Measurements from ENCODE around the gene DNLZ. TPM values are rescaled to one million over a fixed set of nuclear protein-coding genes. Genes with fewer than 3 reads are reported as not detected.
A peak's percentile ranks its signal among the peaks of the same experiment; 100 is the strongest.

DNLZ gene
- total and polyA plus RNA-seq, 5 experiments from 2014 or later = 32.8 to 58.1 (median 51.6) TPM

GRCh38 chr9:136380381-136380780 lies 16.8 kb upstream of the DNLZ start:
- no peak overlapping the region for H3K4me3 Mint-ChIP-seq
- no peak overlapping the region for H3K27ac Mint-ChIP-seq
- DNase-seq = no peak
- peaks cover 7 to 12% (median 9%) of the 10 kb centered on the region in 4 donors for H3K4me1 Mint-ChIP-seq
- no peaks in the 10 kb centered on the region for H3K9me3 Mint-ChIP-seq
- H3K27me3 Mint-ChIP-seq = no peaks in the 10 kb centered on the region
- peaks cover 0 to 29% (median 7%) of the 10 kb centered on the region in 3 donors for H3K36me3 Mint-ChIP-seq
- POLR2A ChIA-PET = interaction anchor here (1.3 kb wide), 1 partner anchor 17 kb away, joined by 4 read pairs; the partner anchor contains the start of gene DNLZ
- no peak for ATAC-seq

DNA sequence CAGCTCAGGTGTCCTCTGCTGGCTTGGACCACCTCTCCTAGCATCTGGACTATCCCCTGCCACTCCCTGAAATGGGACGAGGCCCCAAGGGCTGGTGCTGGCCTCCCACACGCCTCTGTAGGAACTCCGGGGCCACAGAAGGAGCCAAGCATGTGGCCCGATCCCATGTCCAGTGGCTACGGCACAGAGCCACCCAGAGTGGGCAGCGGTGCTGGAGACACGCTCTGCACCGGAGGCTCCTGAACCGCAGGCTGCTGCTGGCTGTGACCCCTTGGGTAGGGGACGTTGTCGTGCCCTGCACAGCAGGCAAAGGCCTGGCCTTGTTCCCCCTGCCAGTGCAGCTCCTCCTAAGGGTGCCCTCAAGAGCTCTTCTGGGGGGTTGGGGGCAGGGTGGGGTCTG lies 16.3 kb upstream of the DNLZ start:
- H3K4me3 Mint-ChIP-seq = no peak overlapping the region
- ATAC-seq (no peak), DNase-seq (no peak)
- H3K27me3 Mint-ChIP-seq = no peaks in the 10 kb centered on the region
- POLR2A ChIA-PET = interaction anchor here (1.3 kb wide), 1 partner anchor 17 kb away, joined by 4 read pairs; the partner anchor contains the start of gene DNLZ
- no peak overlapping the region for H3K27ac Mint-ChIP-seq
- H3K4me1 Mint-ChIP-seq = peaks cover 3 to 7% (median 5%) of the 10 kb centered on the region in 4 donors
- peaks cover 0 to 26% (median 5%) of the 10 kb centered on the region in 3 donors for H3K36me3 Mint-ChIP-seq
- no peaks in the 10 kb centered on the region for H3K9me3 Mint-ChIP-seq

GRCh38 chr9:136379401-136379800 lies 15.9 kb upstream of the DNLZ start:
- POLR2A ChIA-PET = interaction anchor here (1.3 kb wide), 1 partner anchor 16 kb away, joined by 4 read pairs; the partner anchor contains the start of gene DNLZ
- Mint-ChIP-seq H3K27me3 (no peaks in the 10 kb centered on the region), H3K9me3 (no peaks in the 10 kb centered on the region), H3K27ac (no peak overlapping the region), H3K4me3 (no peak overlapping the region), H3K36me3 (peaks cover 0 to 22% (median 1%) of the 10 kb centered on the region in 3 donors), H3K4me1 (peaks cover 0 to 3% (median under 1%) of the 10 kb centered on the region in 4 donors)
- no peak for DNase-seq
- no peak for ATAC-seq

- Mint-ChIP-seq H3K4me3 (no peak overlapping the region), H3K27ac (peak overlapping the region in 1 of 10 donors; percentile 37), H3K4me1 (peaks cover 0 to under 1% (median 0%) of the 10 kb centered on the region in 4 donors), H3K9me3 (no peaks in the 10 kb centered on the region), H3K36me3 (peaks cover 0 to 18% (median 0%) of the 10 kb centered on the region in 3 donors), H3K27me3 (no peaks in the 10 kb centered on the region)
- DNase-seq = no peak
- POLR2A ChIA-PET = interaction anchor here (1.3 kb wide), 1 partner anchor 16 kb away, joined by 4 read pairs; the partner anchor contains the start of gene DNLZ
- no peak for ATAC-seq
Observed at GRCh38 chr9:136379003-136379287, 15.4 kb upstream of the DNLZ start.

DNA sequence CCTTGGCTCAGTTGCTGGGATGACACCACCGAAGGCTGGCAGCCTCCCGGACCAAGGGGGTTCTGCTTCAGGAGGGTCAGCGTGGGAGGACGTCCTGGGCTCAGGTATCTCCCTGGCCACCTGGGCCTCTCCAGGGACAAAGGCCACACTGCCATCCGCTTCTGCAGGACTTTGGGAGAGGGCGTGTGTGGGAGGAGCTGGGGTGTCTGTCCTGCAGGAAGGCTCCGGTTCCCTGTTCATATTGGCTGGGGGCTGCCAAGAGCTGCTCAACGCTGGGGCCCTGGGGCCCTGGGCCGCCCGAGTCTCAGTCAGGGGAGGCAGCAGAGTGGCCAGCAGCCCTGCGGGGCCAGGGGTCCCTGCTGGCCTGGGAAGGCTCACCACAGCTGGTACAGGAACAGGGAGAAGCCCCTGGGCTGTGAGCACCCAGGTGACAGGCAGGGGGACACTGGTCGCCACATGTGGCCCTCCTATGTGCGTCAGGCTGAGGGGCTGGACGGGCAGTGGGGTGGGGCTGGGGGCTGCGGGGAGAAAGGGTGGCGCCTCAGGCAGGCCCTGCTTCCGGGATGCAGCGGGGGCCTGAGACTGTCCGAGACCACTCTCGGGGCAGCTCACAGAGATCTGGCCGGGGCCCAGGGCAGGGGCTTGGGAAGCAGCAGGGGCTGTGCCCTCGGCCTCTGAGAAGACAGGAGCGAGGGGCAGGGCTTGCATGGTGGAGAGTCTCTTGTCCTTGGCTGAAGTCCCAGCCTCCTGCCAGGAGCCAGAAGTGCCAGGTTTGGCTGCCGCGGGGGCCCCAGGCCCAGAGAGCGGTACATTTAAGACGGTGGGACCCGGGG lies 14.8 kb upstream of the DNLZ start:
- H3K9me3 Mint-ChIP-seq = no peaks in the 10 kb centered on the region
- ATAC-seq (no peak), DNase-seq (no peak)
- POLR2A ChIA-PET = no interaction called here
- peak overlapping the region in 1 of 10 donors; percentile 37 for H3K27ac Mint-ChIP-seq
- no peaks in the 10 kb centered on the region for H3K27me3 Mint-ChIP-seq
- H3K4me1 Mint-ChIP-seq = no peaks in the 10 kb centered on the region
- no peak overlapping the region for H3K4me3 Mint-ChIP-seq
- H3K36me3 Mint-ChIP-seq = peaks cover 0 to 14% (median 0%) of the 10 kb centered on the region in 3 donors

DNA sequence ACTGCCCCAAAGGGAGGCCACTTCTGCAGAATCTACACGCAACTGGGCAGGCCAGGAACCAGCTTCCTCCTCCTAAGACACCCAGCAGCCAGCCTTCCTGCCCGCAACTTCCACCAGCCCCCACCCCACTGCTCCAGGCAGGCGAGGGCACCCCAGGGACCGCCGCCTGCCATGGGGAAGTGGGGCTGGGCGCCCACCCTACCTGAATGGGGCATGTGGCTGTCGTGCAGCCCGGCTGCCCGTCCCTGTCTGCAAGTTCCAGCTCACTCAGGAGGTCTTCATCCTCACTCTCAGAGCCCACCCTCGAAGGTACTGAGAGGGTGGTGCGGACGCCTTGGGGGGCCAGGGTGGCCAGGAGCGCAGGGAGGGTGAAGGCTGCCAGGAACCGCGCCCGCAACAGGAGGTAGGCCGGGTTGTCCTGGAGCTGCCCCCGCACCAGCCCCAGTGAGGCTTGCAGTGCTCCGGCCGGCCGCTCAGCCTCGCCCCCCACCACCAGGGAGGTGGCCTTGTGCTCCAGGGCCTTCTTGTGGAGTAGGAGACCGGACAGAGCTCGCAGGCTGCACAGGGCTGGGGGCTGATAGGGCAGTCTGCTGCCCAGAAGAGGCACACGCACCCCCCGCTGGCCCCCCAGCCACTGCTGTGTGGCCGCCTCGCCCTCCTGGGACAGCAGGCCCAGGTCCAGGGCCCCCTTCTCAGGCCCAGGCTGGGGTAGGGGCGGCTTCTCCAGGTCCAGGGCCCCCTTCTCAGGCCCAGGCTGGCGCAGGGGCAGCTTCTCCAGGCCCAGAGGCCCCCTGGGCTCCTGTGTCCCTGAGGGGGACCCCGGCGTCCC lies 14.0 kb upstream of the DNLZ start:
- DNase-seq (no peak), ATAC-seq (no peak)
- POLR2A ChIA-PET = interaction anchor here (0.8 kb wide), 1 partner anchor 14 kb away, joined by 4 read pairs; the partner anchor contains the start of gene DNLZ
- H3K27ac Mint-ChIP-seq = no peak overlapping the region
- H3K4me3 Mint-ChIP-seq = no peak overlapping the region
- H3K4me1 Mint-ChIP-seq = peaks cover 0 to 5% (median 0%) of the 10 kb centered on the region in 4 donors
- H3K9me3 Mint-ChIP-seq = no peaks in the 10 kb centered on the region
- no peaks in the 10 kb centered on the region for H3K27me3 Mint-ChIP-seq
- peaks cover 0 to 8% (median 0%) of the 10 kb centered on the region in 3 donors for H3K36me3 Mint-ChIP-seq

- POLR2A ChIA-PET = interaction anchor here (0.8 kb wide), 1 partner anchor 13 kb away, joined by 4 read pairs; the partner anchor contains the start of gene DNLZ
- Mint-ChIP-seq H3K27me3 (no peaks in the 10 kb centered on the region), H3K9me3 (no peaks in the 10 kb centered on the region), H3K27ac (no peak overlapping the region), H3K36me3 (peaks cover 0 to 8% (median 0%) of the 10 kb centered on the region in 3 donors), H3K4me1 (peaks cover 0 to 5% (median 0%) of the 10 kb centered on the region in 4 donors), H3K4me3 (no peak overlapping the region)
- DNase-seq (no peak), ATAC-seq (no peak)
Observed at GRCh38 chr9:136376457-136376856, 12.9 kb upstream of the DNLZ start.

DNA sequence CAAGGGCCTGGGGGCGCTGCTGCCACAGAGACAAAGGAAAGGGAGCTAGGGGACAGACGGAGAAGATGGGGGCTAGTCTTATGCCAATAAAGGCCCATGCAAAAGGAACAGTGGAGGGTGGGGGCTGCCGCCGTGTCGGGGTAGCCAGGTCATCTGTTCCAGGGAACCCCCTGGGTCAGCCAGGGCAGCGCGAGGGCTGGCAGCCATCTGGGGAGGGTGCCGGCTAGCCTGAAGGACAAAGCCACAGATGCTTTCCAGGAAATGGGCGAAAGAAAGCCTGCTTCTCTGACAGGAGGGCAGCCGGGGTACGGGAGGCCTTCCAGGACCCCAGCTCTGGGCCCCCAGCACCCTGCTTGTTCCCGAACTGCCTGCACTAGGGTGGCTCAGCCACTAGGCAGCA lies 11.6 kb upstream of the DNLZ start:
- peaks cover 0 to 5% (median 0%) of the 10 kb centered on the region in 3 donors for H3K36me3 Mint-ChIP-seq
- POLR2A ChIA-PET = no interaction called here
- peaks cover 0 to 5% (median 0%) of the 10 kb centered on the region in 4 donors for H3K4me1 Mint-ChIP-seq
- H3K27ac Mint-ChIP-seq = no peak overlapping the region
- H3K27me3 Mint-ChIP-seq = no peaks in the 10 kb centered on the region
- ATAC-seq = no peak
- no peak for DNase-seq
- no peaks in the 10 kb centered on the region for H3K9me3 Mint-ChIP-seq
- H3K4me3 Mint-ChIP-seq = no peak overlapping the region

GRCh38 chr9:136374183-136374575 lies 10.6 kb upstream of the DNLZ start:
- no peak for DNase-seq
- ATAC-seq = no peak
- Mint-ChIP-seq H3K27ac (peak overlapping the region in 1 of 10 donors; percentile 73), H3K9me3 (no peaks in the 10 kb centered on the region), H3K4me1 (peaks cover 0 to 5% (median 0%) of the 10 kb centered on the region in 4 donors), H3K4me3 (no peak overlapping the region), H3K36me3 (peaks cover 0 to 5% (median 0%) of the 10 kb centered on the region in 3 donors), H3K27me3 (no peaks in the 10 kb centered on the region)
- POLR2A ChIA-PET = interaction anchor here (1.4 kb wide), 1 partner anchor 9 kb away, joined by 3 read pairs; no protein-coding TSS in a partner anchor

GRCh38 chr9:136373300-136374182 lies 10.0 kb upstream of the DNLZ start, which contains the start of gene CARD9:
Gene CARD9 (minus strand): TSS chr9:136373669. CDS start chr9:136372078, 1,591 bp downstream.
- Mint-ChIP-seq H3K9me3 (no peaks in the 10 kb centered on the region), H3K27ac (peak within 1 kb of the TSS in 2 of 10 donors; percentile 31 to 73), H3K4me1 (peaks cover 0 to 5% (median 0%) of the 10 kb centered on the region in 4 donors), H3K36me3 (no peaks in the 10 kb centered on the region), H3K4me3 (peak within 1 kb of the TSS in 2 of 10 donors; percentile 26 to 58), H3K27me3 (no peaks in the 10 kb centered on the region)
- ATAC-seq (no peak), DNase-seq (no peak)
- POLR2A ChIA-PET = interaction anchor here (1.4 to 1.9 kb wide), 2 partner anchors 8 to 10 kb away, joined by 3 to 6 read pairs; partner anchors contain the start of gene DNLZ

GRCh38 chr9:136372561-136373299 lies 9.2 kb upstream of the DNLZ start:
- ATAC-seq (no peak), DNase-seq (no peak)
- H3K9me3 Mint-ChIP-seq = no peaks in the 10 kb centered on the region
- H3K4me1 Mint-ChIP-seq = peaks cover 0 to 5% (median 0%) of the 10 kb centered on the region in 4 donors
- H3K27me3 Mint-ChIP-seq = no peaks in the 10 kb centered on the region
- POLR2A ChIA-PET = interaction anchor here (1.9 kb wide), 1 partner anchor 9 kb away, joined by 6 read pairs; the partner anchor contains the start of gene DNLZ
- peak overlapping the region in 1 of 10 donors; percentile 31 for H3K27ac Mint-ChIP-seq
- H3K36me3 Mint-ChIP-seq = no peaks in the 10 kb centered on the region
- H3K4me3 Mint-ChIP-seq = peak overlapping the region in 2 of 10 donors; percentile 26 to 58

Data from naive thymus-derived CD8-positive, alpha-beta T cell (primary cell).